ENCODE data around the gene CSRNP2. TPM values are rescaled to one million over a fixed set of nuclear protein-coding genes. Genes with fewer than 3 reads are reported as not detected.

The CSRNP2 gene
- total RNA-seq, 1 experiment from 2014 or later, result 18.1 TPM

GRCh38 chr12:51118706-51119105 lies 35.3 kb upstream of the CSRNP2 start:
- CTCF ChIA-PET, result no interaction called here
- Mint-ChIP-seq H3K27ac (ENCODE audit: unreplicated experiment) (no peak overlapping the region), H3K9me3 (ENCODE audit: low read depth, unreplicated experiment) (no peaks in the 10 kb centered on the region), H3K4me1 (ENCODE audit: low read depth, unreplicated experiment) (no peaks in the 10 kb centered on the region), H3K27me3 (ENCODE audit: unreplicated experiment) (no peaks in the 10 kb centered on the region), H3K4me3 (ENCODE audit: low read depth, unreplicated experiment) (no peak overlapping the region), H3K36me3 (ENCODE audit: insufficient read depth, unreplicated experiment) (peaks cover 5% of the 10 kb centered on the region)
- TF ChIP-seq CTCF (IDR thresholded peaks at IDR 0.05; ENCODE audit: unreplicated experiment), result no peak
- intact Hi-C loops (cut with micrococcal nuclease; ENCODE audit: unreplicated experiment), result no loop called here
- DNase-seq, result no peak
- BruUV-seq (replicated peaks), result no TSS peak

GRCh38 chr12:51115533-51115932 lies 32.1 kb upstream of the CSRNP2 start:
- no peak for TF ChIP-seq CTCF (IDR thresholded peaks at IDR 0.05; ENCODE audit: unreplicated experiment)
- no peak overlapping the region for H3K27ac Mint-ChIP-seq (ENCODE audit: unreplicated experiment)
- intact Hi-C loops (cut with micrococcal nuclease; ENCODE audit: unreplicated experiment), result no loop called here
- no peaks in the 10 kb centered on the region for H3K4me1 Mint-ChIP-seq (ENCODE audit: low read depth, unreplicated experiment)
- H3K27me3 Mint-ChIP-seq (ENCODE audit: unreplicated experiment), result no peaks in the 10 kb centered on the region
- CTCF ChIA-PET, result interaction anchor here (0.8 kb wide), 1 partner anchor 41 kb away, joined by 6 read pairs; no protein-coding TSS in a partner anchor
- no peak overlapping the region for H3K4me3 Mint-ChIP-seq (ENCODE audit: low read depth, unreplicated experiment)
- H3K36me3 Mint-ChIP-seq (ENCODE audit: insufficient read depth, unreplicated experiment), result peaks cover 5% of the 10 kb centered on the region
- no TSS peak for BruUV-seq (replicated peaks)
- no peak for DNase-seq
- H3K9me3 Mint-ChIP-seq (ENCODE audit: low read depth, unreplicated experiment), result no peaks in the 10 kb centered on the region

GRCh38 chr12:51108136-51108535 lies 24.7 kb upstream of the CSRNP2 start:
- no peak for DNase-seq
- Mint-ChIP-seq H3K4me3 (ENCODE audit: low read depth, unreplicated experiment) (no peak overlapping the region), H3K36me3 (ENCODE audit: insufficient read depth, unreplicated experiment) (peaks cover 24% of the 10 kb centered on the region), H3K9me3 (ENCODE audit: low read depth, unreplicated experiment) (no peaks in the 10 kb centered on the region), H3K27me3 (ENCODE audit: unreplicated experiment) (no peaks in the 10 kb centered on the region), H3K27ac (ENCODE audit: unreplicated experiment) (no peak overlapping the region), H3K4me1 (ENCODE audit: low read depth, unreplicated experiment) (no peaks in the 10 kb centered on the region)
- BruUV-seq (replicated peaks), result no TSS peak
- no peak for TF ChIP-seq CTCF (IDR thresholded peaks at IDR 0.05; ENCODE audit: unreplicated experiment)
- CTCF ChIA-PET, result no interaction called here
- intact Hi-C loops (cut with micrococcal nuclease; ENCODE audit: unreplicated experiment), result no loop called here

GRCh38 chr12:51103977-51104376 lies 20.6 kb upstream of the CSRNP2 start:
- H3K4me1 Mint-ChIP-seq (ENCODE audit: low read depth, unreplicated experiment), result no peaks in the 10 kb centered on the region
- H3K36me3 Mint-ChIP-seq (ENCODE audit: insufficient read depth, unreplicated experiment), result peaks cover 30% of the 10 kb centered on the region
- H3K9me3 Mint-ChIP-seq (ENCODE audit: low read depth, unreplicated experiment), result no peaks in the 10 kb centered on the region
- no peak for TF ChIP-seq CTCF (IDR thresholded peaks at IDR 0.05; ENCODE audit: unreplicated experiment)
- H3K27ac Mint-ChIP-seq (ENCODE audit: unreplicated experiment), result no peak overlapping the region
- no peak overlapping the region for H3K4me3 Mint-ChIP-seq (ENCODE audit: low read depth, unreplicated experiment)
- no peak for DNase-seq
- no peaks in the 10 kb centered on the region for H3K27me3 Mint-ChIP-seq (ENCODE audit: unreplicated experiment)
- intact Hi-C loops (cut with micrococcal nuclease; ENCODE audit: unreplicated experiment), result no loop called here
- CTCF ChIA-PET, result no interaction called here
- no TSS peak for BruUV-seq (replicated peaks)
